IPS-15b (cell line): Measurements from ENCODE around the gene NR2C2.

ENCODE experiments used
- H3K27me3 ChIP-seq: one replicate; pipeline ENCODE4 v1.6.1; 2013; ENCODE audit warnings: low read length; ENCODE audit not compliant: control insufficient read depth, insufficient read depth
- H3K36me3 ChIP-seq: one replicate; pipeline ENCODE4 v1.6.1; 2013; ENCODE audit warnings: low read length; ENCODE audit not compliant: control insufficient read depth, insufficient read depth
- H3K4me1 ChIP-seq: one replicate; pipeline ENCODE4 v1.6.1; 2013; ENCODE audit warnings: mild to moderate bottlenecking, low read length; ENCODE audit not compliant: control insufficient read depth, insufficient read depth
- H3K4me3 ChIP-seq: one replicate; pipeline ENCODE4 v1.5.1; 2013; ENCODE audit warnings: low read depth, low read length
- H3K9ac ChIP-seq: one replicate; pipeline ENCODE4 v1.6.1; 2013; ENCODE audit warnings: low read depth, mild to moderate bottlenecking, low read length
- H3K9me3 ChIP-seq: one replicate; pipeline ENCODE4 v1.6.1; 2013; ENCODE audit warnings: mild to moderate bottlenecking, low read length; ENCODE audit not compliant: control insufficient read depth, insufficient read depth

Gene NR2C2

DNA sequence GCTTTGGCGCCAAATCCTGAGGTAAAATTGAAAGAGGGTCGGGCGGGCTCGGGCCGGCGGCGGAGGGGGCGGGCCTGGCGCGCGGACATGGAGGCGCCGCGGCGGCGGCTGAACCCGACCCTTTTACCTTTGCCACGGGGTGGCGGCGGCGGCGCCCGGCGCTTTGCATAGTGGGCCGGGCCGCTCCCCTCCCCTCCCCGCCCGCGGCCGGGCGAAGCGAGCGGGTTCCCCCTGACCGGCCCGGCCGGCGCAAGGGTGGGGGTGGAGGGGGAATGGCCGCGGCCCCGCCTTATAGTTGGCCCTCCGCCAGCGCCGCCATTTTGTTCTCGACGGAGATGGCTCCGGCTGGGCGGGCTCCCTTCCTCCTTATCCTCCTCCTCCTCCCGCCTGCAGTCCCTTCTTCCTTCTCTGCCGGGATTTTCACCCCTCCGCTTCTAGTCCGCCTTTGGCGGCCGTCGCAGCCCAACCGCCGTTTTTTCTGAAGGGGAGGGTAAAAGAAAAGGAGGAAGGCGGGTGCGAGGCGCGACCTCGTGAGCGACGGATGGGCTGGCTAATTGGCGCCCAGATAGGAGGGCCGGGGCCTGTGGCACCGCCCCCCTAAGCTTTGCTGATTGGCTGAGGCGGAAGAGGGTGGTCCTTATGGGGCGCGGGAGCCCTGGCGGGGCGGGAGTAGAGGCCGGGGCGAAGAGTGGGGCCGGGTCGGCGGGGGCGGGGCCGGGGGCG is 664 bp downstream of the NR2C2 start:
- peak overlapping the region; percentile 77 for H3K9ac ChIP-seq
- H3K4me3 ChIP-seq, result peak overlapping the region; percentile 76
- H3K36me3 ChIP-seq, result peaks cover 6% of the 10 kb centered on the region
- H3K9me3 ChIP-seq, result no peaks in the 10 kb centered on the region
- no peaks in the 10 kb centered on the region for H3K27me3 ChIP-seq
- H3K4me1 ChIP-seq, result peaks cover 6% of the 10 kb centered on the region

DNA sequence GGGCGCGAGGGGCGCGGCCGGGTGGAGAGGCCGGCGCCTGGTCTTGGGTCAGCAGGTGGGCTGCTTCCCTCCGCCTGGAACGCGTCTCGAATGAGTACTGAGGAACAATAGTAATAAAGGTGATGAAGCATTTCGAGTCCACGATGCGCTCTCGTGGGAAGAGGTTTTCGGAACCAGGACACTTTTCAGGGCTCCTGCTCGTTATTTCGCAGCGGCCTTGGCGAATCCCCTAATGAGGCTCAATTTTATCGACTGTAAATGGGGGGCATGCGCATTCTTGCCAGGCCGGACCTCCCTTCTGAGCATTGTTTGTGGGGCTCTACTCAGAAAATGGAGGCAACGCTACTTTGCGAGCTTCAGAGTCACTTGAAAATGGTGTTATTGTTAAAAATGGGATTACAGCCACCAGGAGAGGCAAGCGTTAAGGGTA is 1.2 kb downstream of the NR2C2 start:
- no peaks in the 10 kb centered on the region for H3K9me3 ChIP-seq
- peaks cover 6% of the 10 kb centered on the region for H3K36me3 ChIP-seq
- H3K4me1 ChIP-seq, result peaks cover 6% of the 10 kb centered on the region
- no peaks in the 10 kb centered on the region for H3K27me3 ChIP-seq
- peak overlapping the region; percentile 63 for H3K9ac ChIP-seq
- peak overlapping the region; percentile 94 for H3K4me3 ChIP-seq

DNA sequence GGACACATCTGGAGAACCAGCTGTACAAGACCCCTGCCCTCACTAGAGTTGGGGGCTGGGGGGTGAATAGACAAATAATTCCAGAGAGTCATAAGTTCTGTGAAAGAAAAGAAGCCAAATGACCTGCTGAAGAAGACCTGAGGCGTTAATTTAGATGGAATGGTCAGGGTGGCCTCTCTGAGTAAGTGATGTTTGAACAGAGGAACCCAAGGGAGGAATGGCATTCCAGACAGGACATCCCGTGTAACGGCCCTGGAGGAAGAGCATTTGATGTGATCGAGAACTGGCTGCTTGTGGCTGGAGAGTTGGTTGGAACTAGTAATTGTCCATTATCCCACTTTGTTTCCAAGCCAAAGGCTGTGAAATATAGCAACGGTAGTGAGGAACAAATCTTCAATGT is 1.7 kb downstream of the NR2C2 start:
- H3K9me3 ChIP-seq, result no peaks in the 10 kb centered on the region
- no peaks in the 10 kb centered on the region for H3K27me3 ChIP-seq
- peaks cover 6% of the 10 kb centered on the region for H3K4me1 ChIP-seq
- peak overlapping the region; percentile 63 for H3K9ac ChIP-seq
- H3K4me3 ChIP-seq, result peak overlapping the region; percentile 94
- H3K36me3 ChIP-seq, result peaks cover 6% of the 10 kb centered on the region

DNA sequence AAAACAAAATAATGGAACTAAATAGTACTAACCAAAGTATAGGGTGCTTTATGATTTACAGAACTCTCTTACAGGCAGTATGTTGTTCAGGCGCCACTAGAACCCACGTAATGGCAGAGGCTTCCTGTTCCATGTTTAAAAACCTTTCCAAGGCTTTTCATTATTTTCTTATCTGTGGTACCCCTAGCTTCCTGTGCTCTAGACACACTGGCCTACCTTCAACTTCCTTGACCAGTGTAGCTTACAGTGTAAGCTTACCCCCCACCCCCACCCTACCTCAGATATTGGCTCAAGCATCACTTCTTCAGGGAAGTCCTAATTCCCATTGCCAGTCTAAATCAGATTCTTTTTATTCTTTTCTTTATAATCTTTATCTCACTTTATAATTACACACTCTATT is 2.9 kb downstream of the NR2C2 start:
- H3K27me3 ChIP-seq, result no peaks in the 10 kb centered on the region

DNA sequence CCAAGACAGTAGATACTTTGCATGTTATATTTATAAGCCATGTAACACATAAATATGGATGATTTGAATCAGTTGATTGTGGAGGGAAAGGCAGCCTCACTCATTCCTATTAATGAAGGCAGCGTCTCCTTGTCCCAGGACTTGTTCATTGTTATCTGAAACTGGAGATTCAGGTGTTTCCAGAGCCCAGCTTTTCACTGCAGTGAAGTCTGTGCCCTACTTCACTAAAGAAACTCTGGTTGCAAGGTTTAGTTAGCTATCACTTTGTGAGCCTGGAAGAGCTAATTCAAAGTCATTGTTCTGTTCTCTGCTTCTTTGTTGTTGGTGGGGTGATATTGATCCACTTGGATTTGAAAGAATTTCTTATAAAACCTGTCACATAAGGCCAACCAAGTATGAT is 9.8 kb downstream of the NR2C2 start:
- H3K36me3 ChIP-seq, result peaks cover 3% of the 10 kb centered on the region
- peaks cover 2% of the 10 kb centered on the region for H3K4me1 ChIP-seq
- no peaks in the 10 kb centered on the region for H3K9me3 ChIP-seq
- H3K9ac ChIP-seq, result no peak overlapping the region
- H3K27me3 ChIP-seq, result no peaks in the 10 kb centered on the region
- no peak overlapping the region for H3K4me3 ChIP-seq

More for the DNA sequence above, 2.9 kb downstream of the NR2C2 start:
- Histone ChIP-seq H3K4me1 (peaks cover 6% of the 10 kb centered on the region), H3K4me3 (no peak overlapping the region), H3K9ac (no peak overlapping the region), H3K36me3 (peaks cover 4% of the 10 kb centered on the region), H3K9me3 (no peaks in the 10 kb centered on the region)

DNA sequence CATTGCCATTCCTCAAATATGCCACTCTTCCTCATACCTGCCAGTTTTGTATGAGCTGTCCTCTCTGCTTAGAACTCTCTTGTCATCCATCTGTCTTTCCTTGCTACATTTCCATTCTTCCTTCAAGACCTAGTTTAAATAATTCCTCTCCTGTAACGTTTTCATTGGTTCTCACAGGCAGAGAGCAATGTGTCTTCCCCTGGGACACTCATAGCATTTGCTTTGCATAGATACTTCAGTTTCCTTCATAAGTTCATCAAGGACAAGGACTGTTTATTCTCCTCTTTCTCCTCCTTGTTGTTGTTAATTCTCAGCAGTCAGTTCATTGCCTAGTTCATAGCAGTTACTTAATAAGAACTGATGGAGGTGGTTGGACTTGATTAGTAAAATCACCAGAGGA is 10.5 kb downstream of the NR2C2 start:
- Histone ChIP-seq H3K4me1 (peaks cover 2% of the 10 kb centered on the region), H3K9me3 (no peaks in the 10 kb centered on the region), H3K9ac (no peak overlapping the region), H3K4me3 (no peak overlapping the region), H3K36me3 (peaks cover 3% of the 10 kb centered on the region), H3K27me3 (no peaks in the 10 kb centered on the region)

DNA sequence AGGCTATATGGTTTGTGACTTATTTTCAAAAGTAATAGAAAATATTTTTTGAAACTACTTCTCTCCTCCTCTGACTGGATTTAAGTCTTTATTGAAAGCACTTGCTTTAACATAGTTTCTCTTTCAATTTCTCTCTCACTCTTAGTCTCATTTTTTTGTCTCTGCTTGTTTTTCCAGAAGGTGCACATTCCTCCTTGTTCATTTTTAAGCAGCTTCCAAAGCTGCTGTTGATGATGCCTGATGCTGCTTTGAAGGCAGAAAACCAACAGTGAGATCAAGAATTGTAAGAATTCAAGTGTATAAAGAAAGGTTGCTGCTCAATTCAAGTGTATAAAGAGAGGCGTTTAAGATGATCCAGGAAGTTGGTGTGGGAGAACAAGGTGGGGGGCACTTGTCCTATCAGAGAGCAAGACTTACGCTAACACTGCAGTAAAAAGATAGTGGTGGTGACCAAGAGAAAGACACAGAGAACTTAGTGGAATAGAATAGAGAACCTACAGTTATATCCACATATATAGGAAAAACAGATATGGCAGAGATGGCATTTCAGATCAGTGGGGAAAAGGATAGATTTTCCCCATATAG is 12.1 kb downstream of the NR2C2 start:
- Histone ChIP-seq H3K9me3 (no peaks in the 10 kb centered on the region), H3K9ac (no peak overlapping the region), H3K4me3 (no peak overlapping the region), H3K36me3 (peaks cover 3% of the 10 kb centered on the region), H3K27me3 (no peaks in the 10 kb centered on the region), H3K4me1 (peaks cover 2% of the 10 kb centered on the region)

DNA sequence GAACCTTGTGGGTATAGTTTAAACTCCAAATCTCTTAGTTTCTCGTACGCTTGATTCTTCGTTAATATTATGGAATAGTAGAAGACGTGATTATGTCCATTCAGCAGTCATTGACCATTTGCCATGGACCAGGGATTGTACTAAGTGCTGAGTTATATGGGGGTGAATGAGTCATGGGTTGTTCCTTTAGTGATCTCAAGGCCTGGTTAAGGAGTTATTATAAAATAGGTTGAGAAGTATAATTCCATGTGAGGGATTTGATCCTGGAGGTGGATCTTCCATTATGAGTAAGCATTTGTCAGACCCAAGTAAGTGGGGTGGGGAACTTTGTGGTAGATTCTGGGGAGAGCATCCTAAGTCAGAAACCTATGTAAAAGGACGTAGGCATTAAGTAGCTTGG is 15.4 kb downstream of the NR2C2 start:
- Histone ChIP-seq H3K4me3 (no peak overlapping the region), H3K9ac (no peak overlapping the region), H3K9me3 (no peaks in the 10 kb centered on the region), H3K4me1 (peaks cover 2% of the 10 kb centered on the region), H3K36me3 (peaks cover 5% of the 10 kb centered on the region), H3K27me3 (no peaks in the 10 kb centered on the region)

DNA sequence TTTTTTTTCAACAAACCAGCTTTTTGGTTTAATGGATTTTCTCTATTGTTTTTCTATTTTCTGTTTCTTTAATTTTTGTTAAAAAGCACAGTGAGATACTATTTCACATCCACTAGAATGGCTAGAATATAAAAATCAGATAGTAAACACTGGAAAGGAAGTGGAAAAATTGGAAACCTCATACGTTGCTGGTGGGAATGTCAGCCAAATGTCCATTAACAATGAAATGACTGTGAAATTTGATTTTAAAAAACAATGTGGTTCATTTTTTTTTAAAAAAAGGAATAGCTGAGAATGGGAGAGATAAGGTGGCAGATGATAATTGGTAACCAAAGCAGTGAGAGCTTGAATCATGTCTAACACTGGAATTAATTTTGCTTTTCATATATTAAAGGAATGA is 19.9 kb downstream of the NR2C2 start:
- Histone ChIP-seq H3K4me1 (no peaks in the 10 kb centered on the region), H3K9ac (no peak overlapping the region), H3K27me3 (no peaks in the 10 kb centered on the region), H3K36me3 (peaks cover 2% of the 10 kb centered on the region), H3K4me3 (no peak overlapping the region), H3K9me3 (no peaks in the 10 kb centered on the region)

DNA sequence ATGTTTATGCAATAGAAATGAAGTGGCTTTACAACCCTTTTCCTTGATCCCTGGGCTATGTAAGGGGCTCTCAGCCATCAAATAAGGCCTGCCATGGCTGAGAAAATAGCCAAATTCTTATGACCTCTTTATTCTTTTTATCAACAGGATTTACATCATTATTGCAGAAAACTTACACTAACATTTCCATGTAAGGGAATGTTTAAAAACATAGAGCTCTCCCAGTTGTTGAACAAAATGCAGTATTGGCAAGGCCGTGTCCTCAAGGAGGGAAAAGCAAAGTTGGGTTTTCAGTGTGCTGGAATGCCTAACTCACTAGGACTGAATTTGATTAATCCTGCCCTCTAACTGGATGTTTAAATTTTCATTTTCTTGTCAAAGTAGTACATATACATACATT is 22.3 kb downstream of the NR2C2 start:
- Histone ChIP-seq H3K27me3 (no peaks in the 10 kb centered on the region), H3K4me1 (no peaks in the 10 kb centered on the region), H3K9ac (no peak overlapping the region), H3K9me3 (no peaks in the 10 kb centered on the region), H3K4me3 (no peak overlapping the region), H3K36me3 (peaks cover 7% of the 10 kb centered on the region)

DNA sequence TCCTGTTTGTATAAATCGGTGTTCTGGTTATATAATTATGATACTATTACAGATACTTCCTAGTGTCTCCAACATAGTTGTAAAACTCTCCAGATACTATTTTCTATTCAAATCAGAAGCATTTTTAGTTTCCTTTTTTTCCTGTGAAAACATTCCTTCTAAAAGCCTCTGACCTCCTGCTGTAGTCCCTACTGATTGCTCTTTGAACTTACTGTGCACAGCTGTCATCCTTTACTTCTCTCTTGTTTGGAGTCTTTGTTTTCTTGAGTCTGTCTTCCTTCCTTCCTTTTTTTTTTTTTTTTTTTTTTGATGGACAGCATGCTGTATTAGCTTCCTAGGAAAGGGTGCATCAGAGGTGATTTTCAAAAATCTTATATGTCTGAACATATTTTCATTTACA is 28.9 kb downstream of the NR2C2 start:
- Histone ChIP-seq H3K4me3 (no peak overlapping the region), H3K4me1 (no peaks in the 10 kb centered on the region), H3K9me3 (no peaks in the 10 kb centered on the region), H3K27me3 (no peaks in the 10 kb centered on the region), H3K9ac (no peak overlapping the region), H3K36me3 (peaks cover 8% of the 10 kb centered on the region)

DNA sequence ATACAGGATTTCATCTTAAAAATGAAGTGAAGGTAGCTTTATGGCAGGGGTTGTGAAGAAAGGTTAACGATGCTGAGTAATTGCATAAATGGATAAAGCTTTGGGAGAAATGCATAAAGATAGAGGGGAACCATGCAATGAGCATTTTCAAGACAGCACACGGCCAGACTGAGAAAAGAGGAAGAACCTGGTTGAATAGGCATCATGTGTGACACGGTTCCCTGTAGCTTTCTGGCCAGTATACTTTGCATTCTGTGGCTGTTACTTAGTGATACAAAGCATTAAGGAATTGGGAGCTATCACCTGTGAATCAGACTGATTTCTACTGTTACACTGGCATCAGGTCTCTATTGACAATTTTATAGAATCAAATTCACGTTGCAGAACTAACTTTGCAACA is 33.3 kb downstream of the NR2C2 start:
- no peaks in the 10 kb centered on the region for H3K9me3 ChIP-seq
- H3K36me3 ChIP-seq, result peaks cover 3% of the 10 kb centered on the region
- H3K4me1 ChIP-seq, result no peaks in the 10 kb centered on the region
- H3K9ac ChIP-seq, result no peak overlapping the region
- no peaks in the 10 kb centered on the region for H3K27me3 ChIP-seq
- H3K4me3 ChIP-seq, result no peak overlapping the region
